ENCODE data around the gene ORAI2.
A peak's percentile ranks its signal among the peaks of the same experiment; 100 is the strongest.

ORAI2 gene

DNA sequence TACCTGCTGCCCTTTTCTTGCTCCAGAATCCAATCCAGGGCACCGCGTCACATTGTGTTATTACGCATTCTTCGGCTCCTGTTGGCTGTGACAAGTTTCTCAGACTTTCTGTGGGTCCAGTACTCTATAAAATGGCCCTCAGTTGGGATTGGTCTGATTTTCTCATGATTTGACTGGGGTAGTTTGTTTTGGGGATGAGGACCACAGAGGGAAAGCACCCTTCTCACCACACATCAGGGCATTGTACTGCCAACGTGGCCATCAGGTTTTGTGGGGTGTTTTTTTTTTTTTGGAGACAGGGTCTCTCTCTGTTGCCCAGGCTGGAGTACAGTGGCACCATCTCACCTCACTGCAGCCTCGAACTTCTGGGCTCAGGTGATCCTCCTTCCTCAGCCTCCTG lies 17.0 kb upstream of the ORAI2 start:
- Mint-ChIP-seq H3K27ac (no peak overlapping the region), H3K36me3 (ENCODE audit: low read depth) (peaks cover 79% of the 10 kb centered on the region), H3K9me3 (no peaks in the 10 kb centered on the region), H3K27me3 (ENCODE audit: low read depth, poor library complexity) (no peaks in the 10 kb centered on the region), H3K4me1 (peaks cover 5% of the 10 kb centered on the region), H3K4me3 (no peak overlapping the region)
- TF ChIP-seq, protein P1, sequence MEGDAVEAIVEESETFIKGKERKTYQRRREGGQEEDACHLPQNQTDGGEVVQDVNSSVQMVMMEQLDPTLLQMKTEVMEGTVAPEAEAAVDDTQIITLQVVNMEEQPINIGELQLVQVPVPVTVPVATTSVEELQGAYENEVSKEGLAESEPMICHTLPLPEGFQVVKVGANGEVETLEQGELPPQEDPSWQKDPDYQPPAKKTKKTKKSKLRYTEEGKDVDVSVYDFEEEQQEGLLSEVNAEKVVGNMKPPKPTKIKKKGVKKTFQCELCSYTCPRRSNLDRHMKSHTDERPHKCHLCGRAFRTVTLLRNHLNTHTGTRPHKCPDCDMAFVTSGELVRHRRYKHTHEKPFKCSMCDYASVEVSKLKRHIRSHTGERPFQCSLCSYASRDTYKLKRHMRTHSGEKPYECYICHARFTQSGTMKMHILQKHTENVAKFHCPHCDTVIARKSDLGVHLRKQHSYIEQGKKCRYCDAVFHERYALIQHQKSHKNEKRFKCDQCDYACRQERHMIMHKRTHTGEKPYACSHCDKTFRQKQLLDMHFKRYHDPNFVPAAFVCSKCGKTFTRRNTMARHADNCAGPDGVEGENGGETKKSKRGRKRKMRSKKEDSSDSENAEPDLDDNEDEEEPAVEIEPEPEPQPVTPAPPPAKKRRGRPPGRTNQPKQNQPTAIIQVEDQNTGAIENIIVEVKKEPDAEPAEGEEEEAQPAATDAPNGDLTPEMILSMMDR (IDR thresholded peaks at IDR 0.05), result no peak
- no peak for DNase-seq

DNA sequence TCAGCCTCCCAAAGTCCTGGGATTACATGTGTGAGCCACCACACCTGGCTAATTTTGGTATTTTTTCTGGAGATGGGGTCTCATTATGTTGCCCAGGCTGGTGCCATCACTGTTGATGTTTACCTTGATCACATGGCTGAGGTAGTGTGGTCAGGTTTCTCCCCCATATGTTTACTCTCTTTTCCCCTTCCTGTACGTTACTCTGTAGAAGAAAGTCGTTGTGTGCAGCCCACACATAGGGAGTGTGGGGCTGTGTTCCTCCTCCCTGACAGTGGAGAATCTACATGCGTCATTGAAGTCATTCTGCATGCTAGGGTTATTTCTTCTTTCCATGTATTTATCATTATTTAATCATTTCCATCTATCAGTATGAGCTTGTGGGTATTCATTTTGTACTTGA lies 16.3 kb upstream of the ORAI2 start:
- TF ChIP-seq, protein P1 (IDR thresholded peaks at IDR 0.05), result no peak
- DNase-seq, result no peak
- H3K9me3 Mint-ChIP-seq, result no peaks in the 10 kb centered on the region
- H3K4me3 Mint-ChIP-seq, result no peak overlapping the region
- H3K27me3 Mint-ChIP-seq (ENCODE audit: low read depth, poor library complexity), result no peaks in the 10 kb centered on the region
- H3K4me1 Mint-ChIP-seq, result peaks cover 5% of the 10 kb centered on the region
- H3K36me3 Mint-ChIP-seq (ENCODE audit: low read depth), result peaks cover 72% of the 10 kb centered on the region
- H3K27ac Mint-ChIP-seq, result peak overlapping the region; percentile 52

DNA sequence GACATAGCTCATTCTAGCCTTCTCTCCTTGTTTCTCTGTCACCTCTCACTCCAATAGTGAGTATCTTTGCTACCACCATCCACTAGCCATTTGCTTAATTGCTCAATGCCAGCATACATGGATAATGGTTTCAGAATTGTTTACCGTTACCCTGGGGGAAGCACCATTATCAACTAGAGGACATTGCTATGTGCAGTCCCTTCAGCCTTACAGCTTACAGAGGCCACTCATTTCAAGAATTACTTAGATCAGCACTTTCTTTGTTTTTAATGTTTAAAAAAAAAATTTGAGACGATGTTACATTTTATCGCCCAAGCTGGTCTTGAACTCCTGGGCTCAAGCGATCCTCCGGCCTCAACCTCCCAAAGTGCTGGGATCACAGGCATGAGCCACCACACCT lies 14.8 kb upstream of the ORAI2 start:
- TF ChIP-seq, protein P1 (IDR thresholded peaks at IDR 0.05), result no peak
- peaks cover 61% of the 10 kb centered on the region for H3K36me3 Mint-ChIP-seq (ENCODE audit: low read depth)
- no peaks in the 10 kb centered on the region for H3K27me3 Mint-ChIP-seq (ENCODE audit: low read depth, poor library complexity)
- DNase-seq, result no peak
- no peak overlapping the region for H3K4me3 Mint-ChIP-seq
- H3K4me1 Mint-ChIP-seq, result peaks cover 6% of the 10 kb centered on the region
- H3K9me3 Mint-ChIP-seq, result no peaks in the 10 kb centered on the region
- H3K27ac Mint-ChIP-seq, result no peak overlapping the region

DNA sequence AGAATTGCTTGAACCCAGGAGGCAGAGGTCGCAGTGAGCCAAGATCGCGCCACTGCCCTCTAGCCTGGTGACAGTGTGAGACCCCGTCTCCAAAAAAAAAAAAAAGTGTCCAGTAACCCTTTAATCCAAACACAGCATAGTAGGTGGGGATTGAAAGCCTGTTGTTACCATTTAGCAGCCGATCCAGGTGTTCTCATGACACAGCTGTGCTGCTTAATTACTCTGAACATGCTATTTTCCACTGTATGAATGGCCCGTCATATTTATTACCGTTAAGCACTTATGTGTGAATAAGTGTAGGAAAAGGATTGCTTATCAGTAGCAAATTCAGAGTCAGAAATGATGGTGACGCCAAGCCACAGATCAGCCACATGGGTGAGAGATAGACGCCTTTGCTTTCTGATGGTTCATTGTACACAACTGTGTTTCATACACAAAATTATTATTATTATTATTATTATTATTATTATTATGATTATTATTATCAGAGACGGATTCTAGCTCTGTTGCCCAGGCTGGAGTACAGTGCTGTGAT lies 11.6 kb upstream of the ORAI2 start:
- Mint-ChIP-seq H3K27me3 (ENCODE audit: low read depth, poor library complexity) (no peaks in the 10 kb centered on the region), H3K27ac (no peak overlapping the region), H3K36me3 (ENCODE audit: low read depth) (peaks cover 63% of the 10 kb centered on the region), H3K4me1 (peaks cover 32% of the 10 kb centered on the region), H3K4me3 (no peak overlapping the region), H3K9me3 (no peaks in the 10 kb centered on the region)
- DNase-seq, result no peak
- TF ChIP-seq, protein P1 (IDR thresholded peaks at IDR 0.05), result no peak

DNA sequence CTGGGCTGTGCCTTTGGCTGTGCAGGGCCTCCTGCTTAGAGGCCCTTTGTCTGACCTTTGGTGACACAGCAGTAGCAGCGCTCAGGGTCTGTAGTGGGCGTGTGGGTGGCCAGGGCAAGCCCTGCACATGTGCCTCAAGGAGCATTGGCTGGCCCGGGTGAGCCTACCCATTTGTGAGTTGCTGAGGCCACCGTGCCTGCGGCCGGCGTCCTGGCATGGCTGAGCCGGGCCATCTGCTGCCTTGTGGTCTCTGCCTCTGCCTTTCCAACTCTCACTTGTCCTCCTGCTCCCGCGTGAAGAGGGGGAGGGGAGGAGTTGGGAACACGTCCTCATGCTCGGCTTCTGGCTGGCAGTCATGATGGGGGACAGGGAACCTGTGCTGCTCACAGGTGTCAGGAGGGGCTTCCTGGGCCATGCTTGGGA lies 9.2 kb upstream of the ORAI2 start:
- DNase-seq, result peak; percentile 22
- peak overlapping the region; percentile 41 for H3K4me3 Mint-ChIP-seq
- H3K27me3 Mint-ChIP-seq (ENCODE audit: low read depth, poor library complexity), result no peaks in the 10 kb centered on the region
- H3K36me3 Mint-ChIP-seq (ENCODE audit: low read depth), result peaks cover 64% of the 10 kb centered on the region
- TF ChIP-seq, protein P1 (IDR thresholded peaks at IDR 0.05), result no peak
- no peaks in the 10 kb centered on the region for H3K9me3 Mint-ChIP-seq
- peak overlapping the region; percentile 98 for H3K27ac Mint-ChIP-seq
- peaks cover 27% of the 10 kb centered on the region for H3K4me1 Mint-ChIP-seq

DNA sequence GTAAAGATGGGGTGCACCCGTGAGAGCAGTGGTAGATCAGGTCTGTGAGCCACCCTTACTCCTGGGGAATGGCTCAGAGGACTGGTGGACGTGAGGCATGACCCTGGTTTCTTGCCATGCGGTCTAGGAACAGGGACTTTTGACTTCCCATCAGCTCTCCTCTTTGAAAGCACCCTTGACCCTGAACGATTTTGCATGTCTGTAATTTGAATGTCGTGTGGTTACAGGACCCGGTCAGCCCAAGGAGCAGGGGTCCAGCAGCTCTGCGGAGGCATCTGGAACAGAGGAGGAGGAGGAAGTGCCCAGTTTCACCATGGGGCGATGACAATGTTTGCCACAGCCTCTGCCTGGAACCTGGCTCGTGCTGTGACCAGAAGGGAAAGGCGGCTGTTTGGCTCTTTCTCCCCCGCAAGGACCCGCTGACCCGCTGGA lies 8.6 kb upstream of the ORAI2 start:
- Mint-ChIP-seq H3K9me3 (no peaks in the 10 kb centered on the region), H3K4me3 (peak overlapping the region; percentile 36), H3K36me3 (ENCODE audit: low read depth) (peaks cover 58% of the 10 kb centered on the region), H3K27ac (peak overlapping the region; percentile 98), H3K4me1 (peaks cover 32% of the 10 kb centered on the region), H3K27me3 (ENCODE audit: low read depth, poor library complexity) (no peaks in the 10 kb centered on the region)
- TF ChIP-seq, protein P1 (IDR thresholded peaks at IDR 0.05), result no peak
- no peak for DNase-seq

All from nephron progenitor cell (in vitro differentiated cells).